Hepatocyte (in vitro differentiated cells): ENCODE measurements around the gene SLC17A5.

ENCODE experiments used
- EZH2phosphoT487 ChIP-seq: fragments of 200-600 bp; sonication (generic); IDR thresholded peaks from one replicate; pipeline ENCODE4 v1.6.1; 2018; ENCODE audit warnings: antibody characterized with exemption, mild to moderate bottlenecking, low read depth, moderate library complexity; ENCODE audit not compliant: unreplicated experiment, severe bottlenecking
- TF ChIP-seq, protein P1 (sequence below): fragments of 200-600 bp; sonication (generic); IDR thresholded peaks from 2 replicates; pipeline ENCODE4 v1.5.1; 2016; ENCODE audit warnings: antibody characterized with exemption, mild to moderate bottlenecking; ENCODE audit not compliant: poor library complexity

GRCh38 chr6:73585566-73586415 lies 68.0 kb downstream of the SLC17A5 start:
- TF ChIP-seq, protein P1, sequence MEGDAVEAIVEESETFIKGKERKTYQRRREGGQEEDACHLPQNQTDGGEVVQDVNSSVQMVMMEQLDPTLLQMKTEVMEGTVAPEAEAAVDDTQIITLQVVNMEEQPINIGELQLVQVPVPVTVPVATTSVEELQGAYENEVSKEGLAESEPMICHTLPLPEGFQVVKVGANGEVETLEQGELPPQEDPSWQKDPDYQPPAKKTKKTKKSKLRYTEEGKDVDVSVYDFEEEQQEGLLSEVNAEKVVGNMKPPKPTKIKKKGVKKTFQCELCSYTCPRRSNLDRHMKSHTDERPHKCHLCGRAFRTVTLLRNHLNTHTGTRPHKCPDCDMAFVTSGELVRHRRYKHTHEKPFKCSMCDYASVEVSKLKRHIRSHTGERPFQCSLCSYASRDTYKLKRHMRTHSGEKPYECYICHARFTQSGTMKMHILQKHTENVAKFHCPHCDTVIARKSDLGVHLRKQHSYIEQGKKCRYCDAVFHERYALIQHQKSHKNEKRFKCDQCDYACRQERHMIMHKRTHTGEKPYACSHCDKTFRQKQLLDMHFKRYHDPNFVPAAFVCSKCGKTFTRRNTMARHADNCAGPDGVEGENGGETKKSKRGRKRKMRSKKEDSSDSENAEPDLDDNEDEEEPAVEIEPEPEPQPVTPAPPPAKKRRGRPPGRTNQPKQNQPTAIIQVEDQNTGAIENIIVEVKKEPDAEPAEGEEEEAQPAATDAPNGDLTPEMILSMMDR: no peak
- TF ChIP-seq EZH2phosphoT487: no peak
